ENCODE results near the gene AP1B1.

The AP1B1 gene

GRCh38 chr22:29331213-29331612 lies 57.2 kb downstream of the AP1B1 start:
- TF ChIP-seq, protein P1, sequence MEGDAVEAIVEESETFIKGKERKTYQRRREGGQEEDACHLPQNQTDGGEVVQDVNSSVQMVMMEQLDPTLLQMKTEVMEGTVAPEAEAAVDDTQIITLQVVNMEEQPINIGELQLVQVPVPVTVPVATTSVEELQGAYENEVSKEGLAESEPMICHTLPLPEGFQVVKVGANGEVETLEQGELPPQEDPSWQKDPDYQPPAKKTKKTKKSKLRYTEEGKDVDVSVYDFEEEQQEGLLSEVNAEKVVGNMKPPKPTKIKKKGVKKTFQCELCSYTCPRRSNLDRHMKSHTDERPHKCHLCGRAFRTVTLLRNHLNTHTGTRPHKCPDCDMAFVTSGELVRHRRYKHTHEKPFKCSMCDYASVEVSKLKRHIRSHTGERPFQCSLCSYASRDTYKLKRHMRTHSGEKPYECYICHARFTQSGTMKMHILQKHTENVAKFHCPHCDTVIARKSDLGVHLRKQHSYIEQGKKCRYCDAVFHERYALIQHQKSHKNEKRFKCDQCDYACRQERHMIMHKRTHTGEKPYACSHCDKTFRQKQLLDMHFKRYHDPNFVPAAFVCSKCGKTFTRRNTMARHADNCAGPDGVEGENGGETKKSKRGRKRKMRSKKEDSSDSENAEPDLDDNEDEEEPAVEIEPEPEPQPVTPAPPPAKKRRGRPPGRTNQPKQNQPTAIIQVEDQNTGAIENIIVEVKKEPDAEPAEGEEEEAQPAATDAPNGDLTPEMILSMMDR (IDR thresholded peaks at IDR 0.05; ENCODE audit: poor library complexity, severe bottlenecking) = no peak
- no peak for ATAC-seq (ENCODE audit: low read depth)
- H3K36me3 ChIP-seq (ENCODE audit: low read depth) = peaks cover 17% of the 10 kb centered on the region; the same call in 1 of the 2 replicates

GRCh38 chr22:29330753-29331152 lies 57.6 kb downstream of the AP1B1 start:
- Histone ChIP-seq H3K27ac (ENCODE audit: poor library complexity, severe bottlenecking) (no peak overlapping the region), H3K4me1 (ENCODE audit: insufficient read depth, poor library complexity, severe bottlenecking) (no peaks in the 10 kb centered on the region), H3K36me3 (ENCODE audit: low read depth) (peaks cover 12% of the 10 kb centered on the region; the same call in 1 of the 2 replicates), H3K27me3 (ENCODE audit: insufficient read depth, poor library complexity, severe bottlenecking) (no peaks in the 10 kb centered on the region), H3K9me3 (ENCODE audit: severe bottlenecking) (no peaks in the 10 kb centered on the region), H3K4me3 (ENCODE audit: severe bottlenecking) (no peak overlapping the region)
- ATAC-seq (ENCODE audit: low read depth) = no peak
- TF ChIP-seq, protein P1 (IDR thresholded peaks at IDR 0.05; ENCODE audit: poor library complexity, severe bottlenecking) = no peak
- DNase-seq (ENCODE audit: low spot score) = no peak

More at GRCh38 chr22:29331213-29331612, 57.2 kb downstream of the AP1B1 start:
- Histone ChIP-seq H3K9me3 (ENCODE audit: severe bottlenecking) (no peaks in the 10 kb centered on the region), H3K4me1 (ENCODE audit: insufficient read depth, poor library complexity, severe bottlenecking) (no peaks in the 10 kb centered on the region), H3K27ac (ENCODE audit: poor library complexity, severe bottlenecking) (no peak overlapping the region), H3K27me3 (ENCODE audit: insufficient read depth, poor library complexity, severe bottlenecking) (no peaks in the 10 kb centered on the region), H3K4me3 (ENCODE audit: severe bottlenecking) (no peak overlapping the region)
- DNase-seq (ENCODE audit: low spot score) = no peak

GRCh38 chr22:29330291-29330690 lies 58.1 kb downstream of the AP1B1 start:
- Histone ChIP-seq H3K27me3 (ENCODE audit: insufficient read depth, poor library complexity, severe bottlenecking) (no peaks in the 10 kb centered on the region), H3K4me1 (ENCODE audit: insufficient read depth, poor library complexity, severe bottlenecking) (no peaks in the 10 kb centered on the region), H3K4me3 (ENCODE audit: severe bottlenecking) (no peak overlapping the region), H3K27ac (ENCODE audit: poor library complexity, severe bottlenecking) (no peak overlapping the region), H3K9me3 (ENCODE audit: severe bottlenecking) (no peaks in the 10 kb centered on the region), H3K36me3 (ENCODE audit: low read depth) (peaks cover 8% of the 10 kb centered on the region; the same call in 1 of the 2 replicates)
- no peak for ATAC-seq (ENCODE audit: low read depth)
- TF ChIP-seq, protein P1 (IDR thresholded peaks at IDR 0.05; ENCODE audit: poor library complexity, severe bottlenecking) = no peak
- no peak for DNase-seq (ENCODE audit: low spot score)

DNA sequence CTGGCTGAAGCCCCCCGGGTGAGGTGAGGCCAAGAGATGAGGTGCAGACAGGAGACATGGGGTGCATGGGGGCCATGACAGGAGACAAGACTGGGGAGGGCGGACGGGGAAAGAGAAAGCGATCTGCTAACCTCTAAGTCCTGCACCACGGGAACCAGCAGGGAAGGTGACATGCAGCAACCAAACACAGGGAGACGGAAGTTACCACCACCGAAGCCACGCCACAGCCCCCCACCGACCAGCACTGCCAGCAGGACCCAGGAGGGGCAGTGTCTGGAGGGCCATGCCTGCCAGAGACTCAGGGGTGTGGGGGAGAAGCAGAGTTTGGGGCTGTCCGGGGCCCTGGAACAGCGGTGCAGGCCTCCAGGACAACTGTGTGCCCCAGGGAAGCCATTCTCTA lies 58.8 kb downstream of the AP1B1 start:
- H3K4me1 ChIP-seq (ENCODE audit: insufficient read depth, poor library complexity, severe bottlenecking) = no peaks in the 10 kb centered on the region
- peaks cover 7% of the 10 kb centered on the region; the same call in 1 of the 2 replicates for H3K36me3 ChIP-seq (ENCODE audit: low read depth)
- TF ChIP-seq, protein P1 (IDR thresholded peaks at IDR 0.05; ENCODE audit: poor library complexity, severe bottlenecking) = no peak
- no peaks in the 10 kb centered on the region for H3K9me3 ChIP-seq (ENCODE audit: severe bottlenecking)
- H3K27me3 ChIP-seq (ENCODE audit: insufficient read depth, poor library complexity, severe bottlenecking) = no peaks in the 10 kb centered on the region
- ATAC-seq (ENCODE audit: low read depth) = no peak
- no peak overlapping the region for H3K27ac ChIP-seq (ENCODE audit: poor library complexity, severe bottlenecking)
- no peak for DNase-seq (ENCODE audit: low spot score)
- H3K4me3 ChIP-seq (ENCODE audit: severe bottlenecking) = no peak overlapping the region
